GM12874 (cell line): ENCODE data around the gene RYR1.

Experiments used
- CTCF ChIP-seq: IDR thresholded peaks from 2 replicates; pipeline ENCODE4 v1.5.1; 2011; ENCODE audit warnings: low read depth, mild to moderate bottlenecking, control low read depth, low read length, moderate library complexity; ENCODE audit not compliant: insufficient read depth

RYR1 gene

GRCh38 chr19:38618590-38619360 lies 185.3 kb downstream of the RYR1 start, which contains the start of gene EIF3K:
Gene EIF3K (plus strand): TSS chr19:38619188. CDS start chr19:38619269, 81 bp downstream.
- no peak for TF ChIP-seq CTCF

GRCh38 chr19:38619361-38620174 lies 186.1 kb downstream of the RYR1 start:
- TF ChIP-seq CTCF = no peak

- no peak for TF ChIP-seq CTCF
Observed at GRCh38 chr19:38624822-38625221, 191.3 kb downstream of the RYR1 start.

GRCh38 chr19:38626401-38626800 lies 192.9 kb downstream of the RYR1 start:
- TF ChIP-seq CTCF = no peak

DNA sequence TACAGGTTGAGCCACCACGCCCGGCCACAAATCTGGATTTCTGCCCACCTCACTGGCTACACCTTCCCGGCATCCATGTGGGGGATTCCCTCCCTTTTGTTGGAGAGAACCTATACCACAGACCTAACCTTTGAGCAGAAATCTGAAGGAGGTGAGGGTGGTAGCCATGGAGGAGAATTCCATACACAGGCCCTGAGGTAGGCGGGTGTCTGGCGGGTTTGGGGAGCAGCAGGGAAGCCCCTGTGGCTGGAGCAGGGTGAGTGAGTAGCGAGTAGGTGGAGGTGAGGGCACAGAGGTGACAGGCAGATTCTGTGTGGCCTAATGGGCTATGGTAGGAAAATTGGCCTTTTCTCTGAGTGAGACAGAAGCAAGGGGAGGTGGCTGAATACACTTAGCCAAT lies 196.1 kb downstream of the RYR1 start:
- TF ChIP-seq CTCF = no peak

DNA sequence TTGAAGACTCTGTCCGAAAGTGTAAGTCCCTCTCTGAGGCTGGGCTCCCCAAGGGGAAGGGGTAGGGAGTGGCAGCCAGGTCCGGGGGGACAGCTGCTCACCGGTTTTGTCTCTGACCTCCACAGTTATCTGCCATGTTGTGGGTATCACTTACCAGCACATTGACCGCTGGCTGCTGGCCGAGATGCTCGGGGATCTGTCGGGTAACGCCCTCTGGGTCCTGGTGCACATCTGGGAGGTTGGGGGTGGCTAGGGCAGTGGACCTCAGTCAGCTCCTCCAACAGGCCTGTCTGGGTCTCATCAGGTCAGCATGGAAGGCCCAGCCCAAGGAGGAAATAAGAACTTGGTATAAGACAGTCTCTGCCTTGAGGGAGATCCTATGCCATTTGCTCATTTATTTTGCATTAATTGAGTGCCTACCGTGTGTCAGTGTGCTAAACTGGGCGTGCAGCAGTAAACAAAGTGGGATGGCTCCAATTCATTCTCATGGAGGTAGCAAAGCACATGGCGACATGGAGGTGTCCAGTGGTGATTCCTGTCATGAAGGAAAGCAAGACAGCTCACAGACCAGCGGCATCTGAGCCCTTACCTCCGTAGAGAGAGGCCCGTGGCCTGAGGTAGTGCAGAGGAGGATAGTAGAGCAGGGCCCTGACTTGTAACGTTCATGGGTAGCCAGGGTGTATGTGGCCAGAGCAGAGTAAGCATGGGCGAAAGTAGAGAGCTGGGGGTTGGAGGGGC lies 199.2 kb downstream of the RYR1 start:
- TF ChIP-seq CTCF = no peak
